ENCODE data around the gene SLC6A18.

DNA sequence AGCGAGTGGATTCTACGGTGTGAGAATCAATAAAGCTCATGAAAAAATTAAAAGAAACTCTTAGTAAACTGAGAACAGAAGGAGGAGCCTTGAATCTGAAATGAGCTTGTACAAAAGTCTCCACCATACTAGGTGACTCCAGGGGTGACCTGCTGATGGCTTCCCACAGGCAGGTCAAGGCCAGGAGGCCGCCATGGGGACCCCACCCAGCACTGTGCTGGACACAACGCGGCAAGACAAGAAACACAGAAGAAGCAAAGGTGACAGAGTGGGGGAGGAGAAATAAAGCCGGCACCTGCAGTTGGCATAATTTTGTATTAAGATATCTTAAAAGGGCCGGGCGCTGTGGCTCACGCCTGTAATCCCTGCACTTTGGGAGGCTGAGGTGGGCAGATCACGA is 35.9 kb upstream of the SLC6A18 start:
- TF ChIP-seq SIN3A (IDR thresholded peaks at IDR 0.05; ENCODE audit: borderline replicate concordance, insufficient read depth, low read length) (no peak), TAF1 (IDR thresholded peaks at IDR 0.05; ENCODE audit: borderline replicate concordance, insufficient read depth, low read length) (no peak), POLR2AphosphoS5 (IDR thresholded peaks at IDR 0.05; ENCODE audit: low read depth, low read length) (no peak), FOXP2 (optimal IDR thresholded peaks at IDR 0.05; ENCODE audit: borderline replicate concordance, extremely low read depth, extremely low read length, insufficient read depth) (no peak)
- TF ChIP-seq, protein P1, sequence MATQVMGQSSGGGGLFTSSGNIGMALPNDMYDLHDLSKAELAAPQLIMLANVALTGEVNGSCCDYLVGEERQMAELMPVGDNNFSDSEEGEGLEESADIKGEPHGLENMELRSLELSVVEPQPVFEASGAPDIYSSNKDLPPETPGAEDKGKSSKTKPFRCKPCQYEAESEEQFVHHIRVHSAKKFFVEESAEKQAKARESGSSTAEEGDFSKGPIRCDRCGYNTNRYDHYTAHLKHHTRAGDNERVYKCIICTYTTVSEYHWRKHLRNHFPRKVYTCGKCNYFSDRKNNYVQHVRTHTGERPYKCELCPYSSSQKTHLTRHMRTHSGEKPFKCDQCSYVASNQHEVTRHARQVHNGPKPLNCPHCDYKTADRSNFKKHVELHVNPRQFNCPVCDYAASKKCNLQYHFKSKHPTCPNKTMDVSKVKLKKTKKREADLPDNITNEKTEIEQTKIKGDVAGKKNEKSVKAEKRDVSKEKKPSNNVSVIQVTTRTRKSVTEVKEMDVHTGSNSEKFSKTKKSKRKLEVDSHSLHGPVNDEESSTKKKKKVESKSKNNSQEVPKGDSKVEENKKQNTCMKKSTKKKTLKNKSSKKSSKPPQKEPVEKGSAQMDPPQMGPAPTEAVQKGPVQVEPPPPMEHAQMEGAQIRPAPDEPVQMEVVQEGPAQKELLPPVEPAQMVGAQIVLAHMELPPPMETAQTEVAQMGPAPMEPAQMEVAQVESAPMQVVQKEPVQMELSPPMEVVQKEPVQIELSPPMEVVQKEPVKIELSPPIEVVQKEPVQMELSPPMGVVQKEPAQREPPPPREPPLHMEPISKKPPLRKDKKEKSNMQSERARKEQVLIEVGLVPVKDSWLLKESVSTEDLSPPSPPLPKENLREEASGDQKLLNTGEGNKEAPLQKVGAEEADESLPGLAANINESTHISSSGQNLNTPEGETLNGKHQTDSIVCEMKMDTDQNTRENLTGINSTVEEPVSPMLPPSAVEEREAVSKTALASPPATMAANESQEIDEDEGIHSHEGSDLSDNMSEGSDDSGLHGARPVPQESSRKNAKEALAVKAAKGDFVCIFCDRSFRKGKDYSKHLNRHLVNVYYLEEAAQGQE (IDR thresholded peaks at IDR 0.05; ENCODE audit: insufficient read depth in 1 of 2, low read depth in 2 of 2, low read length in 2 of 2), result no peak

All from PFSK-1 (cell line).